Ovary (tissue), 3 donors: Measurements from ENCODE around the gene CGNL1.

Experiments
- POLR2A ChIP-seq: fragments of 450-650 bp; IDR thresholded peaks from one replicate; pipeline ENCODE4 v1.6.1; 2017; ENCODE audit warnings: antibody characterized with exemption, mild to moderate bottlenecking, moderate library complexity
- TF ChIP-seq, protein P1 (sequence below), 3 donors: fragments of 450-650 bp in 2 of 3; fragments of 200-600 bp in 1 of 3; IDR thresholded peaks; one replicate each; pipeline versions ENCODE4 v1.5.1 to v1.8.0; 2016 to 2022; ENCODE audit warnings: antibody characterized with exemption in 3 of 3, mild to moderate bottlenecking in 1 of 3
- donor health status: DM: no; HTN: no; CAD: no.

DNA sequence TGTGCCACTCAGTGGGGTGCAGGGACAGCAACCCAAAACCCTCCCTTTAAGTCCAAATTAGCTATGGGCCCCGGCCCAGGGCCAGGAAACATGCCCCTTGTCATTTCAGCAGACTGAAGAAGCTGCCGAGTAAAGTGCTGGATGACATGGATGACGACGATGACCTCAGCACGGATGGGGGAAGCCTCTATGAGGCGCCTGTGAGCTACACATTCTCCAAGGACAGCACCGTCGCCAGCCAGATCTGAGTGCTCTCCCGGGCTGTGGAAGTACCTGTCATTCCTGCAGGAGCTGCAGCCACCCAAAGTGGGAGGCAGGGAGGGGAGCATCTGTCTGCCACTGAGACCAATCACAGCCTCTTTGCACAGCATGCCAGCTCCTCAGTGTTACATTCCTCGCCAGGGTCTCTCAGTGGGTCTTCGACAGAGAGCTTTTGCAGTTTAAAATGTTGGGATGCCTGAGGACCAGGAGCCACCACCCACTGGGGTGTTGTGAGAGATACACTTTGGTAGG is 171.0 kb downstream of the CGNL1 start:
- TF ChIP-seq, protein P1, sequence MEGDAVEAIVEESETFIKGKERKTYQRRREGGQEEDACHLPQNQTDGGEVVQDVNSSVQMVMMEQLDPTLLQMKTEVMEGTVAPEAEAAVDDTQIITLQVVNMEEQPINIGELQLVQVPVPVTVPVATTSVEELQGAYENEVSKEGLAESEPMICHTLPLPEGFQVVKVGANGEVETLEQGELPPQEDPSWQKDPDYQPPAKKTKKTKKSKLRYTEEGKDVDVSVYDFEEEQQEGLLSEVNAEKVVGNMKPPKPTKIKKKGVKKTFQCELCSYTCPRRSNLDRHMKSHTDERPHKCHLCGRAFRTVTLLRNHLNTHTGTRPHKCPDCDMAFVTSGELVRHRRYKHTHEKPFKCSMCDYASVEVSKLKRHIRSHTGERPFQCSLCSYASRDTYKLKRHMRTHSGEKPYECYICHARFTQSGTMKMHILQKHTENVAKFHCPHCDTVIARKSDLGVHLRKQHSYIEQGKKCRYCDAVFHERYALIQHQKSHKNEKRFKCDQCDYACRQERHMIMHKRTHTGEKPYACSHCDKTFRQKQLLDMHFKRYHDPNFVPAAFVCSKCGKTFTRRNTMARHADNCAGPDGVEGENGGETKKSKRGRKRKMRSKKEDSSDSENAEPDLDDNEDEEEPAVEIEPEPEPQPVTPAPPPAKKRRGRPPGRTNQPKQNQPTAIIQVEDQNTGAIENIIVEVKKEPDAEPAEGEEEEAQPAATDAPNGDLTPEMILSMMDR (IDR thresholded peaks at IDR 0.05), result no peak
- TF ChIP-seq POLR2A, result no peak
